WTC11 (cell line): ENCODE measurements around the gene LNX2.

ENCODE experiments used
- CREM ChIP-seq: sonication (generic); formaldehyde crosslinking; IDR thresholded peaks from 2 replicates; pipeline ENCODE4 v1.8.1; 2022; ENCODE audit warnings: mild to moderate bottlenecking, missing genetic modification reagents, moderate library complexity
- ELF4 ChIP-seq: sonication (generic); formaldehyde crosslinking; IDR thresholded peaks from 2 replicates; pipeline ENCODE4 v1.8.1; 2022; ENCODE audit warnings: low read depth, mild to moderate bottlenecking, moderate library complexity, missing genetic modification reagents
- FOXP1 ChIP-seq: sonication (generic); formaldehyde crosslinking; IDR thresholded peaks from 2 replicates; pipeline ENCODE4 v1.8.0; 2022; ENCODE audit warnings: missing genetic modification reagents, mild to moderate bottlenecking, moderate library complexity, borderline replicate concordance
- JUN ChIP-seq: sonication (generic); formaldehyde crosslinking; IDR thresholded peaks from 2 replicates; pipeline ENCODE4 v1.8.0; 2023; ENCODE audit warnings: mild to moderate bottlenecking, missing genetic modification reagents
- RELA ChIP-seq: sonication (generic); formaldehyde crosslinking; IDR thresholded peaks from 2 replicates; pipeline ENCODE4 v1.8.1; 2022; ENCODE audit warnings: missing genetic modification reagents, mild to moderate bottlenecking, borderline replicate concordance
- STAT6 ChIP-seq: sonication (generic); formaldehyde crosslinking; conservative IDR thresholded peaks from 2 replicates; pipeline ENCODE4 v1.8.1; 2023; ENCODE audit warnings: mild to moderate bottlenecking, low read depth, missing genetic modification reagents, moderate library complexity
- TF ChIP-seq, protein P1 (sequence below): fragments of 200-600 bp; IDR thresholded peaks from 2 replicates; pipeline ENCODE4 v1.8.0; 2022; ENCODE audit warnings: antibody characterized with exemption
- TF ChIP-seq, protein P2 (sequence below): sonication (generic); formaldehyde crosslinking; conservative IDR thresholded peaks from 2 replicates; pipeline ENCODE4 v1.8.1; 2022; ENCODE audit warnings: mild to moderate bottlenecking, missing genetic modification reagents
- TF ChIP-seq, protein P3 (sequence below): sonication (generic); formaldehyde crosslinking; IDR thresholded peaks from 2 replicates; pipeline ENCODE4 v1.8.0; 2022; ENCODE audit warnings: mild to moderate bottlenecking, missing genetic modification reagents

DNA sequence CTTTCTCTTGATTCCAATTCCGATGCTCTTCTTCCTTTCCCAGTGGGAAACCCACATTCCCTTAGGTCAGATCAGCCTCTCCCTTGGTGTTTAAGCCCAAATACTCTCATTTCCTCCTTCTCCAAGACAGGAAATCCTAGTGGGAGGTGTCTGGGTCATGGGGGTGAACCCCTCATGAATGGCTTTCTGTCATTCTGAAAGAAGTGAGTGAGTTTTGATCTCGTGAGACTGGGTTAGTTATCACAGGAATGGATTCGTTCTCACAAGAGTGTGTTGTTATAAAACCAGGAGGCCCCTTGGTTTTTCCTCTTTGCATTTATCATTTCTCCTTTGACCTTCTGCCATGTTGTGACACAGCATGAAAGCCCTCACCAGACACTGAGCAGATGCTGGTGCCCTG lies 93.8 kb downstream of the LNX2 start:
- TF ChIP-seq ELF4 (CRISPR knock-in tag) (no peak), JUN (CRISPR knock-in tag) (no peak), STAT6 (no peak), FOXP1 (CRISPR knock-in tag) (no peak), RELA (no peak), CREM (CRISPR knock-in tag) (no peak)
- TF ChIP-seq, protein P1, sequence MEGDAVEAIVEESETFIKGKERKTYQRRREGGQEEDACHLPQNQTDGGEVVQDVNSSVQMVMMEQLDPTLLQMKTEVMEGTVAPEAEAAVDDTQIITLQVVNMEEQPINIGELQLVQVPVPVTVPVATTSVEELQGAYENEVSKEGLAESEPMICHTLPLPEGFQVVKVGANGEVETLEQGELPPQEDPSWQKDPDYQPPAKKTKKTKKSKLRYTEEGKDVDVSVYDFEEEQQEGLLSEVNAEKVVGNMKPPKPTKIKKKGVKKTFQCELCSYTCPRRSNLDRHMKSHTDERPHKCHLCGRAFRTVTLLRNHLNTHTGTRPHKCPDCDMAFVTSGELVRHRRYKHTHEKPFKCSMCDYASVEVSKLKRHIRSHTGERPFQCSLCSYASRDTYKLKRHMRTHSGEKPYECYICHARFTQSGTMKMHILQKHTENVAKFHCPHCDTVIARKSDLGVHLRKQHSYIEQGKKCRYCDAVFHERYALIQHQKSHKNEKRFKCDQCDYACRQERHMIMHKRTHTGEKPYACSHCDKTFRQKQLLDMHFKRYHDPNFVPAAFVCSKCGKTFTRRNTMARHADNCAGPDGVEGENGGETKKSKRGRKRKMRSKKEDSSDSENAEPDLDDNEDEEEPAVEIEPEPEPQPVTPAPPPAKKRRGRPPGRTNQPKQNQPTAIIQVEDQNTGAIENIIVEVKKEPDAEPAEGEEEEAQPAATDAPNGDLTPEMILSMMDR = no peak
- TF ChIP-seq, protein P2, sequence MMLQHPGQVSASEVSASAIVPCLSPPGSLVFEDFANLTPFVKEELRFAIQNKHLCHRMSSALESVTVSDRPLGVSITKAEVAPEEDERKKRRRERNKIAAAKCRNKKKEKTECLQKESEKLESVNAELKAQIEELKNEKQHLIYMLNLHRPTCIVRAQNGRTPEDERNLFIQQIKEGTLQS (CRISPR knock-in tag) = no peak
- TF ChIP-seq, protein P3, sequence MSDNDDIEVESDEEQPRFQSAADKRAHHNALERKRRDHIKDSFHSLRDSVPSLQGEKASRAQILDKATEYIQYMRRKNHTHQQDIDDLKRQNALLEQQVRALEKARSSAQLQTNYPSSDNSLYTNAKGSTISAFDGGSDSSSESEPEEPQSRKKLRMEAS = no peak
